Mucosa of gallbladder (tissue), 1 donor: ENCODE data around the gene SEMA3F. TPM values are rescaled to one million over a fixed set of nuclear protein-coding genes. Genes with fewer than 3 reads are reported as not detected.
A peak's percentile ranks its signal among the peaks of the same experiment; 100 is the strongest.

Experiments
- DNase-seq: peaks from one replicate; pipeline ENCODE4 v3.0.0-alpha.2; 2020; ENCODE audit warnings: low spot score
- total RNA-seq: library from RNA; stranded (reverse); gene quantifications from one replicate; pipeline ENCODE4 v1.2.1, GENCODE V29; 2021
- donor health status: DM: no; HTN: no; CAD: no.

The SEMA3F gene
- total RNA-seq, 1 donor from 2014 or later, result 34.1 TPM

DNA sequence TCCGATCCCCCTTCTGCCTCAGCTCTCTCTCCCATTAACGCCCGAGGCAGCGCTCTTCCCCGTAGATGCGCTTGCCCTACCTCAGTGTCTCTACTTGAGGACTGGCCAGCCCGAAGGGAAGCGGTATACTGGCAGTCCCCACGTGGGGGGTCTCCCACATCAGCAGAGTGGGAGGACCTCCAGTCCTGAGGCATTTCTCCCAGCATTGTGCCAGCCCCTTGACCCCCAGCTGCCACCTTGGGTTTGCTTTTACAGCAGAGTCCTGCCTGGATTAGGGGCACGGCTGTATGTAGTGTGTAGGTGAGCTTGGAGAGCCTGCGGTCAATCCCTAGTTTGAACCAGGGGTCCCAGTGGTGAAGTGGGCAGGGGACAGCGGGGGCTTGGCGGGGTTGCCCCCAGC, 767 bp downstream of the SEMA3F start:
- no peak for DNase-seq

DNA sequence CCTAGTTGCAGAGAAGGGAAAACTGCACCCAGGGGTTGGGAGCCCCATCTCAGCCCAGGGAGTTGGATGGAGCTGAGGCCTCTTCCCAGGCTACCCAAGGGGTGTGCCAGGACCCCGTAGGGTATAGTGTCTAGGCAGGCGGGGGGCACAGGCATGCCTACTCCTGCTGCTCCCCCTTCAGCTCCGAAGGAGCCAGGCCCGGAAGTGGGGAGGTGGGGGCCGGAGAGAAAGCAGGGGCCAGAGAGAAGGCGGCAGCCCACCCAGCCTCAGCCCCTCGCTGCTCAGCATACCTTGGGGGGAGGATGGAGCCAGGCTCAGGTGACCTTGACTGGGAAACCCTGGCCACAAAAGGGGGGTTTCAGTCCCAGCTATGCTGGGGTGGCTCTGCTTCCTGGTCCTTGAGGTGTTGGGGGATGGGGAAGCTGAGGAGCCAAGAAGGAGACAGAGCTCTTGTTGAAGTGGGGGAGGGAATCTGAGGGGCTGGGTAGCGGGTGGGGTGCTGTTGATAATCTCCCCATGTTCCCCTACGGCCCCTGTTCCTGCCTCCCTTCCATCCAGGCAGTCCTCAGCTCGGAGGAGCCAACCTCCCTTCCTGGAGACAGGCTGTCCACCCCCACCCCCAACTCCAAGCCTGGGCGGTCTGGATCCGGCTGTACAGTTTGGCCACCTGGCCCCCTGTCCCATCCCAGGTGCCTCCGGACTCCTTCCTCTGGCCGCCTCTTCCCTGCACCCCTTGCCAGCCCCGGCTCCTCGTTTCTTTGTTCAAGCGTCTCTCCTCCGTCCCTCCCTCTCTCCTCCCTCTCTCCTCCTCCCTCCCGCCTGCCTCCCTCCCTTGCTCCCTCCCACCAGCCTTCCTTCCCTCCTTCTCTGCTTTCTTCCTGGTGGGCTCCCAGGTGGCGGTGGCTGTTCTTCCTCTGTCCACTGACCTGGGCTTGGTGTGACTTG, 1.7 kb downstream of the SEMA3F start:
- no peak for DNase-seq

DNA sequence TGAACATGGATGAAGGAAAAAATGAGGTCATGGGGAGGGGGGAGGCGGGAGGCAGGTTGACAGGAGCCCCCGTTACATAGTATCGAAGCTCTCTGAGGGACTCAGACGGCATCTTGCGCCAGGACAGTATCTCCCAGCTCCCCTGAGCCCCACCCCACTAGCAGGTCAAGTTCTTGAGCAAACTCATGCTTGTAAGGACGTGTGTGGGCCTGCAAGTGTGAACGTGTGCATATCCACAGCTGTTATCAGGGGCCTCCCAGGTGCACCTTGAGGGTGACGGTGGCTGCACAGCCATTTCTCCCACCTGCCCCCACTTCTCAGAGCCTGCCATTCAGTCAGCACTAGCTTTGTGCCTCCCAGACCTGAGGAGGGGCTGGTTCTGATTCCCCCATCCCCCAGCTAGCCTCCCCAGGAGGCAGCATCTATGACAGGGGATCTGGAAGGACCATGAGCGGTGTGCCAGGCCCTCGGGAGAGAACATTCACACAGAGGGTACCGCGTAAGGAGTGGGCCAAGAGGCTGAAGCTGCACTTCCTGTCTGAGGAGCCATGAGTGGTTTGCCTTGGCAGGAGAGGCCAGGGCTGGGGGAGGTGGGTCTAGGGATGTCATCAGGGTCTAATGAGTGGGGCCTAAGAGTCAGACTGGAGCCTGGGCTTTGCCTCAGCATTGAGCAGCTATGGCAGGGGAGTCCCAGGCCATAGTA, 2.9 kb downstream of the SEMA3F start:
- DNase-seq, result no peak

DNA sequence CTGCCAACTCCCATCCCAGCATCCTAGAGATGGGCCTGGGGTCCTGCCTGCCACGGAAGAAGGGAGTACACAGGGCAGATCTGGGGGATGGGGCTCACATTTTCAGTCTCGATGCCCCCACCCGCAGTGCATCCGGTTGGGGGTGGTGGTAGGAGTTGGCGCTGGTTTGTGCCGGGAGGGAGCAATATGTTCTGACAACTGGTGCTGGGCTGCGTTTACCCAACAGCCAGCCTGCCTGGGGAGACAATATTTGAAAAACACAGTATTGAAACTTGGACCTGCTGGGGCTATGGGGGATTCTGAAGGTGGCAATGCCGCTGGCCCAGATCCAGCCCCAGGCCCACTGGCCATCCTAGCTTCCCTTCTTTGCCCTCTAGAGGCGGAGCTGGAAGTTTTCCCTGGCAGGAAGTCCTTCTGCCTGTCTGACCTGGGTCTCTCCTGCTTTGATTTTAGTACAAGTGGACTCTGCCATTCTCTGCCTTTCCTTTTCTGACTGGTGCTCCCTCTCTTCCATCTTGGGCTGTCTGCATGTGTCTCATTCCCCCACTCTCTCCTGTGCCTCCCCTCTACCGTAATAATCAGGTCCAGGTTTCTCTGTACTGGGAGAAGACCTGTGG, 3.5 kb downstream of the SEMA3F start:
- DNase-seq, result no peak

DNA sequence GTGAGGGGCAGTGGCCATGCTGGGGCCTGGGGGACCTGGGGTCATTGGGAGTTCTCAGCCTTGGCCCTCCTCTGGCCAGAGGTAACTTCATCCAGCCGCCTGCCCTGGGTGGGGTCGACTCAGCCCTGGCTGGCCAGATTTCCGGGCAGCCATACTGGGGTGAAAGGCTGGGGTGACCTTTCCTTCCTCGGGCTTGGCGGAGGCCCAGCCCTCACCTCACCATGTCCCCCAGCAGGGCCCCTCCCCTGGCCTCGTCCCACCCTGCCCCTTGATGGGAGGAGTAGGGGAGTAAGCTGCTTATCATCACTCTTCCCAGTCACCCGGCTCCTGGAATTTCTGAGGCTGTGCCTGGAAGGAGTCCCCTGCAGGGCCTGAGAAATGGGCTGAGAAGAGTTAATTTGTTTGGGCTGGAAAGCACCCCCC, 5.4 kb downstream of the SEMA3F start:
- DNase-seq, result no peak

DNA sequence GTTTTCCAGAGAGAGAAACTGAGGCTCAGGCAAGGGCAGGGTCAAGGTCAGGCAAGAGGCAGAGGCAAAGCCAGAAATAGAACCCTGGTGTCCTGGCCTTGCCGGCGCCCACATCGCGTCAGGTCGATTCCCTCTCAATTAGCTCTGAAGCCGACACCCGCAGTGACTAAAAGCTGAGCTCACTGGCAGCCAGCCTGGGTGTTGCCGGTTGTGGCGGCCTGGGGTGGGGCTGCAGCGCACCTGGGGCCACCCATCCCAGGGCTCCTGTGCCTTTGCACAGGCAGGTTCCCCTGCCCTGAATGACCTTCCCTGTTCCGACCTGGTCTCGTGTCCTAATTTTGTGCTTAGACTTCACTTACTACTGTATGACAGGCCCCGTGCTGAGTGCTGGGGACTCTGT, 6.2 kb downstream of the SEMA3F start:
- DNase-seq, result peak; percentile 49

DNA sequence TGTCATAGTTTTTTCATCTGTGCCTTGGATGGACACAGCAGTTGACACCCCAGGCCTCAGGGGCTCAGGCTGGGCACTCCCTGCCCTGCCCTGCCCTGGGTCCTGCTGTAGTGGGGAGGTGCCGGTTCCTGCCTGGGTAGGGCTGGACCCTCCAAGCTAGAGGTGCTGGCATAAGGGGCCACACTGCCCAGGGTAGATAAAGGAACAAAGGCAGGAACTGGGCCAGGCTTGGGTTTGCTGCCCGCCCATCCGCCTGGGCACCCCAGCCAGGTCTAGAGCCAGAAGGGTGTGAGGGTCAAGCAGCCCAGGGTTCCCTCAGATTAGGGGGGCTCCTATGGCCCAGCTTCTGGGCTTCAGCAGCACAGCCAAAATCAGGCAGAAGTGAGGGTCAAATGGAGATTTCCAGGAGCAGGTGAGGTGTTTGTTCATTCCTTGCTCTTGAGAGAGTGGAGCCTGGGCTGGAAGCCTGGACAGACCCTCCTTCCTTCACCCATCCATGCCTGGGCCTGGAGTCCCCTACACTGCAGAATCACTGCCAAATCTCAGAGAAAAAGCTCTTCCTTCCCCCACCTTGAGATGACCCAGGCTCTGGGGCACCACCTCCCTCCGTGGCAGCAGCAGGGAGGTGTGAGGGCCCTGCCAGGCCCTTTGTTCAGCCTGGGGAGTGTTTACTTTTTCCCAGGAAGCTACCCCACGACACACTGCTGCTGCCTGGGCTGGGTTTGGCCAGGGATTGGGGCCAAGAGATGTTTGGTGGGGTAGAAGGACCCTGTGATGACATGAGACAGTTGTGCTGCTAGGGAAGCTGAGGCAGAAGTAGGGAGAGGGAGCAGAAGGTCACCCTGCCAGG, 7.1 kb downstream of the SEMA3F start:
- DNase-seq, result no peak

DNA sequence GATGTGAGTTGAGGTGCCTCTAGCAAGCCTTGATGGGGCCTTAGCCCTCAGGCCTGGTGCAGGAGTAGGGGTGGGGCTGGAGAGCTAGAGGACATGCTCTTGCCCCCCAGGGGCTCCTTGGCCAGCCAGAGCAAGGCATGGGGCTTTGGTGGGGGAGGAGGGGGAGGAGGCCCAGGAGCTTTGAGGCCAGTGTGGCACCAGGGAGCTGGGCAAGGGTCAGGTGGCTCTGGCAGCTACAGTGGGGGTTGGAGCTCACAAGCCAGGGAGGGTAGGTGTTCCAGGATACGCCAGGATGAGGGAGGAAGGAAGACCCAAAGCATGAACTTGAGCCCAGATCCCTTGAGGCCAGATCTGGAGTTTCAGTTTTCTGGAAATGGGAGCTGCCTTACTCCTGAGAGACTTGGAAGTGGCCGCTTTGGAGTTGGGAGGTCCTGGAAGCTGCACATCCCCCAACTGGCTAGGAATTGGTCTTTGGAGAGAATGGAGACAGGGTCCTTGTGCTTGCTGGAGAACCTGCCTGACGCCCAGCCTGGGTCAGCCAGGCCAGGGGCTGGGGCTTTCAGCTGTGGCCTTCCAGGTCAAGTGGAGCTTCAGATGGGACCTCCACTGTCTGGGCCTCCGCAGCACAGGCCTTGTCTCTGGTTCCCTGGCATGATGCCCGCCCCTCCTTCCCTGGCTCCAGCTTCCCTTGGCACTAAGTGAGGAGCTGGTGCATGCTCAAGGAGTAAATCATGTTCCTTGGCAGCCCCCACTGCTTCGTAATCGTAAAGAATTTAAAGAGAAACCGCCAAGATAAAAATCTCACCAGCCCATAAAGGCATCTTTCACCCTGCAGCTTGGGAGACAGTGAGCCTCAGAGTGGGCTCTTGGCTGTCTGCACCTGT, 8.7 kb downstream of the SEMA3F start:
- peak; percentile 83 for DNase-seq

DNA sequence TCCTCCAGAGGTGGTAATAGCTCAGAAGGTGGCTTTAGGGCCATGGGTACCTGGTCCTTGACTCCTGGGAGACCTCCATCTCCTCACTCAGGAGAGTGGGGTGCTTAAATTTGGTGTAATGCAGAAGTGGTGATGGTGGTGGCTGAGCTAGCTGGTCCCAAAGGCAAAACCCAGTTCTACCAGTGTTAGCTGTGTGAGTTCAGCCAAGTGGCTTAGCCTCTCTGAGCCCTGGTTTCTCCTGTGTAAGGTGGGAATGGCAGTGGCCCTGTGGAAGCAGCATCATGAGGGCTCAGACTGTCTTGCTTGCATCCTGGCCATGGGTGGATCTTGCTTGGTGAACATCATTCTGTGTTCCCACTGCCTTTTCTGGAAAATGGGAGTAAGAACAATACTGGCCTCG, 9.4 kb downstream of the SEMA3F start:
- DNase-seq, result no peak

DNA sequence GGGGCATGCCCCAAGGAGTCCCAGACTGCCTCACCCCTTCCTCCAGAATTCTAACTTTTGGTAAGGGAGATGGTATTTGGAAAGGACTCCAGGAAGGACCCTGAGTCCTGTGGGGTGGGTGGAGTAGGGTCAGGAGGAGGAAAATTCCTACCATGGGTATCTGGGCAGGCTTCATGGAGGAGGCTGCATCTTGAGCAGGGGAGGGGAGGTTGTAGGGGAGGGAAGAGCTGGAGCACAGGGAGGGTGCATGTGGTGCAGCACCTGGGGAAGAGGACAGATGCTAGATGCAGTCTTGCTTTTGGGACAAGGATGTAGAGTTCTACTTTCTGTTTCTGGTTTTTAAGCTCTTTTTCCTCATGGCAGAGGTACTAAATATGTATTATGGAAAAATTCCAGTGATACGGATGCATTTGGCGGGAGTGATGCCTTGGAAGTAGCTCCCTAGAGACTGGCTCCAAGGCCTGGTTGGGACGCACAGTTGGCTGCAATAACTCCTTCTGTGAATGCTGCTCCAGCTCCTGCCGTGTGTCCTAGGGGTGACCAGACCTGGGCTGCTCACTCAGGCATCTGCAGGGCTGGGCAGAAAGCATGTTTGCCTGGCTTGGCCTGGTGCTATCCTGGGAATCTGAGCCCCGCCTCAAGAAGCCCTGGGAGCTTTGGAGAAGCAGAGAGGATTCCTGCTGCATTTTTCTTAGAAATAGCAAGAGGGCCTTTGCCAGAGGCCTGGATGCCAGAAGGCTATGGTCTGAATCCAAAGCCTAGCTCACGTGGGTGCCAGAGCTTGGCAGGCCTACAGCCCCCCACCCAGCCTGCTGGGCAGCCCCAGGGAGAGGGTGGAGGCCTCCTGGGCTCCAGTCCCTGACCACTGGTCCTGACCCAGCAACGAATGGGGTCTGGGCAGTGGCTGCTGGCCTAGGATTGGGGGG, 10.1 kb downstream of the SEMA3F start:
- DNase-seq, result no peak

DNA sequence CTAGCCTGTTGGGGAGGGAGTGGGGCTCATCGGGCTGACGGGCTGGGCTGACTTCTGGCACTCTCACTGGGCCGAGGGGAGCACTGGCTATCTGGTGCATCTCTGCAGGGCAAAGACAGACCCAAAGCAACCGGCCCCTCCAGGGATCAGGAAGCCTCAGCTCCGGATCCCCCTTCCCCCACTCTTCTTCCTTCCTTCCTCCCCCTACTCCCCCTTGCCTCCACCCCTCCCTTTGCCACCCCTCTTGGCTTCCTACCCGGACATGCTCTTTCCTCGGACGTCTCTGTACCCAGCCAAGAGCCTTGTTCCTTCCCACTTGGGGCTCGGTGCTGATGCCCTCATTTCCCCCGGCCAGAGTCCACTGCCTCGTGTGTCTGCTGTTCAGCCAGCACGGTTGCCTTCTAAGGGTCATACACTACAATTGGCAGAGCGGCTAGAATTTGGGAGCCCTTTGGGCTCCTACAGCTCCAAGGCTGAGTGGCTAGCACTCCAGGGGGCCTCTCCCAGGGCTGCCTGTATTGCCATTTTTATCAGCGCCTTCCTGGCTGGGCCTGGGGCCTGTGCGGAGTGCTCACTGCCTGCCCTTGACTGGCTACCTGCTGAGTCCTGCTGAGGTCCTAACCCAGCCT, 10.9 kb downstream of the SEMA3F start:
- peak; percentile 49 for DNase-seq

DNA sequence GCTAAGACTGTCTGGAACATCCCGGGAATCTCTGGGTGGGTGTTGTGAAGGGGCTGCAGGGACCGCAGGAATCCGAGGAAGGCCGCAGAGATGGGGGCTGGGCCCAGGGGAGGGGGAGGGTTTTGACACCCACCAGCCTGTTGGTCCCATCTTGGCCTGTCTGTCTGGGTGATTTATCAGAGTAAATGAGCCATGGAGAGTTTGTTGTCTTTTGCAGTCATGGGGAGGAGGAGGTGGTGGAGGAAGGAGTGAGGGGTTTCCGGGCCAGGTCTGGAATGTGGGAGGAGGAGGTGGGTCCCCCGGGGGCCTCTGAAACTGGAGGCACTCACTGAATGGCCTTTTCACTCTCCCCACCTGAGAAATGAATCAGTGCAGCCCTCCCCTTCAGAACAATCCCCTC, 11.5 kb downstream of the SEMA3F start:
- no peak for DNase-seq

DNA sequence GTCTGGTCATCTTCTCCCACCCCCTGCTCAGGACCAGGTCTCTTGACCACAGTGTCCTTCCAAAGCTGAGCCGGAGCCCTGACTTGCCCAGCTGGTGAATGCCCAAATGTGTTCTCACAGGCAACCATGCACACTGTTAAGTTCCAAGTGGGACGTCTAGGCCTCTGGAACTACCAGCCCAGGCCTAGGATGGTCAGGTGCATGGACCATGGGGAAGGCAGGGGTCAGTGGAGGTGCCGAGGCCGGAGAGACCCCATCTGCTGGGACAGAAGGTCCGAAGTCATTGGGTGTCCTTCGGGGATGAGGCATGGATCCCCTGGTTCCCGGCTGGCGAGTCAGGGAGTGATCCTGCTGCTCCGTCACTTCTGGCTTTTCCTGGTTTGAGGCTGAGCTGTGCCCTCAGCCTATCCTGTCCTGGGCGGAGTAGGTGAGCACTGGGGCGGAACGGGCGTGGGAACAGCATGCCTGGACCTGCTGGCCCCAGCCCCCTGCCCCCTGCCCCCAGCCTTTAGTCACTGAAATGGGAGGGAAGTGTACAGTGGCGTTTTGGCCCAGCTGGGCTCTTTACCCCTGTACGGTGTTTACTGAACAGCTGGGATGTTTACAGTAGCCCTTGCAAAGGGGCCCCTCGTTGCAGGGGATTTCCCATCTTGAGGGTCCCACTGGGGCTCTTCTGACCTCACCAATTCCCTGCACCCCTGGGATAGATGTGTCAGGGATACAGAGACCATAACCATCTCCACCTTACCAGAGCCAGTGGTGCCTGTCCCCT, 12.1 kb downstream of the SEMA3F start:
- no peak for DNase-seq

DNA sequence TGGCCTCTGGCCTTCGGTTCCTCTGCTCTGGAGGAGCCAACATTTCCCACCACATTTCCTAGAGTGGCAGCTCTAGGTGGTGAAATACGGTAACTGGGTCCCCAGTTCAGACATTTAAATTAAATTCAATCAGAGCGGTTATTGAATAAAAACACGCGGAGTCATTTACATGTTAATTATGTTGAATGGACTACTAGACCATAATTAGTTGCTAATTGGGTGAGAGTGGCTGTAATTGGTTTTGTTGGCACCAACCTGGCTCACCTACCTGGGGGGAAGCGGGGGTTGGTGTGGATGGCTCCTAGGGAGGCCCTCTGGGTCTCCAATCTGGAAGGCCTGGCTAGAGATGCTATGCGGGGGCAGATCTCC, 12.7 kb downstream of the SEMA3F start:
- no peak for DNase-seq

DNA sequence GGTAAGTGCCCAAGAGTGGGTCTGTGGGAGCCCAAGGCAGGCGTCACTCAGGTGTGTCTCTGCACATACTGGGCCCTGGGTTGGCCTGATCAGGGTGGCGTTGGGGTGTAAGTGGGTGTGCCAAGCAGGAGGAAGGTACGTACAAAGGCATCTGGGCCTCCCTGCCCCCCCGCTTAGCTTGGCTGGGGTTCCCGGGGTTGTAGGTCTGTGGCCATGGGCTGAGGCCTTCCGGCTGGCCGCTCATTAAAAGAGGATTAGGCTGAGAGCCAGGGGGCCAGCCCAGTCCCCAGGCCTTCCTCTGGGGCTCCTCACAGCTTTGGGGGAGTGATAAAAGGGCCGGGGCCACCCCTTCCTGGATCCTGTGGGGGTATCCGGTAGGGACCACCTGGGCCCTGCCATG, 13.3 kb downstream of the SEMA3F start:
- no peak for DNase-seq

DNA sequence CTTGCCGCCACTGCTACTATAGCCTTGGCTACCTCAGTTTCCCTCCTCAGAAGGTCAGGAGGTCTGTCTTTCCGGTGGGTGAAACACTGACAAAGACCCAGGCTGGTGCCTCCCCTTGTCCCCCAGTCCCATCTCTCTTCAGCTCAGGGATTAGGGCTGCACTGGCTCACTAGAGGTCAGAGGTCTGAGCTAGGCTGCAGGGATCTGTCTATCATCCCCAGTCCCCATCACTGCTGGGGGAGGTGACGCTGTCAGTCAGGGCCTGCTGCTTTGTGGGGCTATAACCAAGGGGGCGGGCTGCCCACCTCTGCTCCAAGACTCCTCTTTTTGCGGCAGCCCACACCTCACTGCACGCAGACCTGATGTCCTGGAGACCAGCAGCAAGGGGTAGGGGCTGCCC, 13.7 kb downstream of the SEMA3F start:
- DNase-seq, result no peak

DNA sequence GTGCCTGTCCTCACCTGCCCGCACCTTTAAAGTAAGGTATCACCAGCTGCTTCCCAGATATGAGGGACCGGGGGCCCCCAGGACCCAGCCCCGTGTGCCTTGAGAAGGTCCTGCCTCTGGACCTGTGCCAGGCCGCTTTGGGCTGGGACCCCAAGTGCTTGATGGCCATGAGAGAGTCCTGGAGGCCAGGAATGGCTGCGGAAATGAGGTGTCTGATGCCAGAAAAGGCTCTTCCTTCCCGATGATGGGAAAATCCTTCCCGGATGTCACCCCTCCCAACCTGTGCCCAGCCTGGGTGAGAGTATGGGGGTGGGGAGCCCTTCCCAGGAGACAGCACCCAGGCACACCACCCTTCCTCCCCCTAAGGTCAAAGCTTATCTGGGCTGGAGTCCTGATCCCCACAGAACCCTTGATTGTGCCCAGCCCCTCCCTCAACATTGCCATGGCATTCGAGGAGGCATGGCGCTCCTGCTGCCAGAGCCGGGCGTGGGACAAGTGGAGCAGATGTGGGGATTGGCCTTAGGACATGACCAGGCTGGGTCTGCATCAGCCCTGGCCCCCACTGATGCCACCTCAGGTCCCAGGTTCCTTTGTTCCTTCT, 14.2 kb downstream of the SEMA3F start:
- DNase-seq, result no peak

DNA sequence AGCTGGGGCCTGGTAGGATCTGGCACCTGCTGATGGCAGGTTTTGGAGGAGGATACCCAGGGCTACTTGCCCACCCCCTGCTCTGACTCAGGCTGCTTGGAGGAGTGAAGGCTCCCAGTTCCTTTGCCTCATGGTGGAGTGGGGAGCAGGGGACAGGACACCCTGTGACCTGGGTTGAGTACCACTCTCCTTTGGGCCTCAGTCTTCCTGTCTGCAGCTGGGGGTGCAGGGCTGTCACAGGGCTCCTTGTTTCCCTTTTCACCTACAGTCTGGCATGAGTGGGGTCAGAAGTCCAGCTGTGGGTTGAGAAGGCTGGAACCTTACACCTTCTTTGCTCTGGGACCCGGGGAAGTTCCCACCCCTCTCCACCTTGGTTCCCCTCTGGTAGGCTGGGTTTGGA, 14.7 kb downstream of the SEMA3F start:
- no peak for DNase-seq
